Measurements from ENCODE around the gene SALL3.

DNA sequence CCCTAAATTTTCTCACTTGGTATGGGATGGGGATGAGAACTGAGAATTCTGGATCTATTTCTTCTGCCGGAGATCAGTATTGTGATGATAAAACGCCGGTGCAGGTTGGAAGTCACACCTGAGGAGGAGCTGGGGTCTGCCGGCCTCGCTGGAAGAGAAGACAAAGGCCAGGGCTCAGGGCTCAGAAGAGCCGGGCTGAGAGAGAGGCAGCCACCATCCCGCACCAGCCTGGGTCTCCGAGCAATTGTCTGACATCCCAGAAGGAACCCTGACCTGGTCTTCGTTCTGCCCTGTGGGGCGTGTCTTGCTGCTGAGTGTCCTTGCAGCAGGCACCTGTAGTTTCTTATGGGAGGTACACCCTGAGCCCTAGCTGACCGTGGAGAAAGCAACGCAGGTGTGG is 31.4 kb upstream of the SALL3 start:
- TF ChIP-seq, protein P1, sequence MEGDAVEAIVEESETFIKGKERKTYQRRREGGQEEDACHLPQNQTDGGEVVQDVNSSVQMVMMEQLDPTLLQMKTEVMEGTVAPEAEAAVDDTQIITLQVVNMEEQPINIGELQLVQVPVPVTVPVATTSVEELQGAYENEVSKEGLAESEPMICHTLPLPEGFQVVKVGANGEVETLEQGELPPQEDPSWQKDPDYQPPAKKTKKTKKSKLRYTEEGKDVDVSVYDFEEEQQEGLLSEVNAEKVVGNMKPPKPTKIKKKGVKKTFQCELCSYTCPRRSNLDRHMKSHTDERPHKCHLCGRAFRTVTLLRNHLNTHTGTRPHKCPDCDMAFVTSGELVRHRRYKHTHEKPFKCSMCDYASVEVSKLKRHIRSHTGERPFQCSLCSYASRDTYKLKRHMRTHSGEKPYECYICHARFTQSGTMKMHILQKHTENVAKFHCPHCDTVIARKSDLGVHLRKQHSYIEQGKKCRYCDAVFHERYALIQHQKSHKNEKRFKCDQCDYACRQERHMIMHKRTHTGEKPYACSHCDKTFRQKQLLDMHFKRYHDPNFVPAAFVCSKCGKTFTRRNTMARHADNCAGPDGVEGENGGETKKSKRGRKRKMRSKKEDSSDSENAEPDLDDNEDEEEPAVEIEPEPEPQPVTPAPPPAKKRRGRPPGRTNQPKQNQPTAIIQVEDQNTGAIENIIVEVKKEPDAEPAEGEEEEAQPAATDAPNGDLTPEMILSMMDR (IDR thresholded peaks at IDR 0.05): no peak
- TF ChIP-seq ZFX (IDR thresholded peaks at IDR 0.05; ENCODE audit: borderline replicate concordance): no peak
